Measurements from ENCODE around the gene PRDM16.

The PRDM16 gene

GRCh38 chr1:3335754-3336640 lies 267.0 kb downstream of the PRDM16 start:
- no peak overlapping the region for H3K9ac ChIP-seq (ENCODE audit: low read depth in 1 of 2, low read length in 2 of 2)
- no peaks in the 10 kb centered on the region for H3K27me3 ChIP-seq (ENCODE audit: control insufficient read depth in 1 of 2, insufficient read depth in 2 of 2, low read length in 2 of 2)
- H3K27ac ChIP-seq (ENCODE audit: low read depth, low read length): no peak overlapping the region
- no peak overlapping the region for H3K4me3 ChIP-seq (ENCODE audit: low read depth in 1 of 2, low read length in 2 of 2)
- H3K4me1 ChIP-seq (ENCODE audit: control insufficient read depth in 1 of 2, insufficient read depth in 2 of 2, low read length in 2 of 2): peaks cover 3 to 12% of the 10 kb centered on the region in 2 donors
- H3K9me3 ChIP-seq (ENCODE audit: control insufficient read depth in 1 of 2, low read length in 2 of 2): peaks cover 0 to 7% of the 10 kb centered on the region in 2 donors
- H3K36me3 ChIP-seq (ENCODE audit: control insufficient read depth in 1 of 2, insufficient read depth in 2 of 2, low read length in 2 of 2): no peaks in the 10 kb centered on the region

GRCh38 chr1:3336641-3337630 lies 267.9 kb downstream of the PRDM16 start:
- Histone ChIP-seq H3K9ac (ENCODE audit: low read depth in 1 of 2, low read length in 2 of 2) (no peak overlapping the region), H3K4me1 (ENCODE audit: control insufficient read depth in 1 of 2, insufficient read depth in 2 of 2, low read length in 2 of 2) (peaks cover 3 to 12% of the 10 kb centered on the region in 2 donors), H3K4me3 (ENCODE audit: low read depth in 1 of 2, low read length in 2 of 2) (no peak overlapping the region), H3K36me3 (ENCODE audit: control insufficient read depth in 1 of 2, insufficient read depth in 2 of 2, low read length in 2 of 2) (no peaks in the 10 kb centered on the region), H3K9me3 (ENCODE audit: control insufficient read depth in 1 of 2, low read length in 2 of 2) (peaks cover 0 to 7% of the 10 kb centered on the region in 2 donors), H3K27me3 (ENCODE audit: control insufficient read depth in 1 of 2, insufficient read depth in 2 of 2, low read length in 2 of 2) (no peaks in the 10 kb centered on the region), H3K27ac (ENCODE audit: low read depth, low read length) (no peak overlapping the region)

- no peak overlapping the region for H3K27ac ChIP-seq (ENCODE audit: low read depth, low read length)
- no peaks in the 10 kb centered on the region for H3K27me3 ChIP-seq (ENCODE audit: control insufficient read depth in 1 of 2, insufficient read depth in 2 of 2, low read length in 2 of 2)
- H3K4me3 ChIP-seq (ENCODE audit: low read depth in 1 of 2, low read length in 2 of 2): no peak overlapping the region
- H3K4me1 ChIP-seq (ENCODE audit: control insufficient read depth in 1 of 2, insufficient read depth in 2 of 2, low read length in 2 of 2): peaks cover 3 to 12% of the 10 kb centered on the region in 2 donors
- no peak overlapping the region for H3K9ac ChIP-seq (ENCODE audit: low read depth in 1 of 2, low read length in 2 of 2)
- peaks cover 0 to 11% of the 10 kb centered on the region in 2 donors for H3K9me3 ChIP-seq (ENCODE audit: control insufficient read depth in 1 of 2, low read length in 2 of 2)
- no peaks in the 10 kb centered on the region for H3K36me3 ChIP-seq (ENCODE audit: control insufficient read depth in 1 of 2, insufficient read depth in 2 of 2, low read length in 2 of 2)
Observed at GRCh38 chr1:3337798-3338724, 269.1 kb downstream of the PRDM16 start.

- H3K27me3 ChIP-seq (ENCODE audit: control insufficient read depth in 1 of 2, insufficient read depth in 2 of 2, low read length in 2 of 2): no peaks in the 10 kb centered on the region
- no peak overlapping the region for H3K9ac ChIP-seq (ENCODE audit: low read depth in 1 of 2, low read length in 2 of 2)
- peaks cover 3 to 12% of the 10 kb centered on the region in 2 donors for H3K4me1 ChIP-seq (ENCODE audit: control insufficient read depth in 1 of 2, insufficient read depth in 2 of 2, low read length in 2 of 2)
- peaks cover 0 to 12% of the 10 kb centered on the region in 2 donors for H3K9me3 ChIP-seq (ENCODE audit: control insufficient read depth in 1 of 2, low read length in 2 of 2)
- no peak overlapping the region for H3K4me3 ChIP-seq (ENCODE audit: low read depth in 1 of 2, low read length in 2 of 2)
- H3K27ac ChIP-seq (ENCODE audit: low read depth, low read length): no peak overlapping the region
- H3K36me3 ChIP-seq (ENCODE audit: control insufficient read depth in 1 of 2, insufficient read depth in 2 of 2, low read length in 2 of 2): no peaks in the 10 kb centered on the region
Observed at GRCh38 chr1:3338725-3339070, 269.7 kb downstream of the PRDM16 start.

GRCh38 chr1:3339856-3340255 lies 270.9 kb downstream of the PRDM16 start:
- no peaks in the 10 kb centered on the region for H3K36me3 ChIP-seq (ENCODE audit: control insufficient read depth in 1 of 2, insufficient read depth in 2 of 2, low read length in 2 of 2)
- H3K9ac ChIP-seq (ENCODE audit: low read depth in 1 of 2, low read length in 2 of 2): no peak overlapping the region
- H3K27ac ChIP-seq (ENCODE audit: low read depth, low read length): no peak overlapping the region
- peaks cover 7 to 17% of the 10 kb centered on the region in 2 donors for H3K9me3 ChIP-seq (ENCODE audit: control insufficient read depth in 1 of 2, low read length in 2 of 2)
- H3K4me1 ChIP-seq (ENCODE audit: control insufficient read depth in 1 of 2, insufficient read depth in 2 of 2, low read length in 2 of 2): peaks cover 3 to 12% of the 10 kb centered on the region in 2 donors
- H3K4me3 ChIP-seq (ENCODE audit: low read depth in 1 of 2, low read length in 2 of 2): no peak overlapping the region
- H3K27me3 ChIP-seq (ENCODE audit: control insufficient read depth in 1 of 2, insufficient read depth in 2 of 2, low read length in 2 of 2): no peaks in the 10 kb centered on the region

- Histone ChIP-seq H3K27ac (ENCODE audit: low read depth, low read length) (no peak overlapping the region), H3K4me1 (ENCODE audit: control insufficient read depth in 1 of 2, insufficient read depth in 2 of 2, low read length in 2 of 2) (peaks cover 3 to 12% of the 10 kb centered on the region in 2 donors), H3K36me3 (ENCODE audit: control insufficient read depth in 1 of 2, insufficient read depth in 2 of 2, low read length in 2 of 2) (no peaks in the 10 kb centered on the region), H3K9ac (ENCODE audit: low read depth in 1 of 2, low read length in 2 of 2) (no peak overlapping the region), H3K4me3 (ENCODE audit: low read depth in 1 of 2, low read length in 2 of 2) (no peak overlapping the region), H3K9me3 (ENCODE audit: control insufficient read depth in 1 of 2, low read length in 2 of 2) (peaks cover 7 to 17% of the 10 kb centered on the region in 2 donors), H3K27me3 (ENCODE audit: control insufficient read depth in 1 of 2, insufficient read depth in 2 of 2, low read length in 2 of 2) (no peaks in the 10 kb centered on the region)
Observed at GRCh38 chr1:3340548-3341235, 271.7 kb downstream of the PRDM16 start.

- H3K9me3 ChIP-seq (ENCODE audit: control insufficient read depth in 1 of 2, low read length in 2 of 2): peaks cover 7 to 14% of the 10 kb centered on the region in 2 donors
- H3K4me1 ChIP-seq (ENCODE audit: control insufficient read depth in 1 of 2, insufficient read depth in 2 of 2, low read length in 2 of 2): peaks cover 3 to 12% of the 10 kb centered on the region in 2 donors
- H3K27me3 ChIP-seq (ENCODE audit: control insufficient read depth in 1 of 2, insufficient read depth in 2 of 2, low read length in 2 of 2): peaks cover 0 to 2% of the 10 kb centered on the region in 2 donors
- no peak overlapping the region for H3K4me3 ChIP-seq (ENCODE audit: low read depth in 1 of 2, low read length in 2 of 2)
- no peak overlapping the region for H3K9ac ChIP-seq (ENCODE audit: low read depth in 1 of 2, low read length in 2 of 2)
- H3K27ac ChIP-seq (ENCODE audit: low read depth, low read length): no peak overlapping the region
- no peaks in the 10 kb centered on the region for H3K36me3 ChIP-seq (ENCODE audit: control insufficient read depth in 1 of 2, insufficient read depth in 2 of 2, low read length in 2 of 2)
Observed at GRCh38 chr1:3341236-3341994, 272.4 kb downstream of the PRDM16 start.

- H3K4me1 ChIP-seq (ENCODE audit: control insufficient read depth in 1 of 2, insufficient read depth in 2 of 2, low read length in 2 of 2): peaks cover 5 to 18% of the 10 kb centered on the region in 2 donors
- no peak overlapping the region for H3K4me3 ChIP-seq (ENCODE audit: low read depth in 1 of 2, low read length in 2 of 2)
- H3K9me3 ChIP-seq (ENCODE audit: control insufficient read depth in 1 of 2, low read length in 2 of 2): peaks cover 7 to 10% of the 10 kb centered on the region in 2 donors
- H3K27me3 ChIP-seq (ENCODE audit: control insufficient read depth in 1 of 2, insufficient read depth in 2 of 2, low read length in 2 of 2): peaks cover 0 to 3% of the 10 kb centered on the region in 2 donors
- no peak overlapping the region for H3K9ac ChIP-seq (ENCODE audit: low read depth in 1 of 2, low read length in 2 of 2)
- no peak overlapping the region for H3K27ac ChIP-seq (ENCODE audit: low read depth, low read length)
- H3K36me3 ChIP-seq (ENCODE audit: control insufficient read depth in 1 of 2, insufficient read depth in 2 of 2, low read length in 2 of 2): no peaks in the 10 kb centered on the region
Observed at GRCh38 chr1:3342960-3343359, 274.0 kb downstream of the PRDM16 start.
